NCI-H2029 treated with DMSO at 0.1 percent for 48 hours (cell line): ENCODE data around the gene ATL2.

Source experiments
- DNase-seq: peaks from one replicate; lab custom pipeline; 2025; lab: John Stamatoyannopoulos, UW

The ATL2 gene

DNA sequence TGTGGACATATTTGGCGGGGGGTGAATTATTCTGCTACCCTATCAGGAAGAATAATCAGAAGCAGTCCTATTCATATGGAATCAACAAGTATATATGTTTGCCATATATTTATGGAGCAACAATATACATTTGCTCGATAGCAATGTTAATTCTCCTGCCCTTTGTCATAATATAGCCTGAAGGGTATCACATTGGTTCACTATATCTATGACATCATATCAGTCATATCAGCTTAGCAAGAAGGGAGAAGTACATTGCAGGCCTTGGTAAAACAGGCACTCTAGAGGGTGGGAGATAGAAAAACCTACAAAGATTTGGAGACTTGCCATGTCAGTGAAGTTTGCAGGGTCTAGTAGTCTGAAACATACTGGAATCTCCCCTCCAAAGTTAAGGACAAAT is 128.4 kb downstream of the ATL2 start:
- DNase-seq = no peak

DNA sequence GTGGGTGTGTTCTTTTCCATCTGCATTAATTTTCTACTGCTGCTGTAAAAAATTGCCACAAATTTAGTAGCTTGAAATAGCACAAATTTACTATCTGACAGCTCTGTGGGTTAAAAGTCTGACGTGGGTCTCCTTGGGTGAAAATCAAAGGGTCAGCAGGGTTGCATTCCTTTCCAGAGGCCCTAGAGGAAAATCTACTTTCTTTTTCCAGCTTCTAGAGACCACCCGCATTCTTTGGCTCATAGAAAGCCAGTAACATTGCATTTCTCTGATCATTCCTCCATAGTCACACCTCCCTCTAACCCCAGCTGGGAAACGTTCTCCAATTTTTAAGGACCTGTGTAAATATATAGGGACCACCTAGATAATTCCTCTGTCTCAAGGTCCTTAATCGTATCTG is 128.8 kb downstream of the ATL2 start:
- no peak for DNase-seq

DNA sequence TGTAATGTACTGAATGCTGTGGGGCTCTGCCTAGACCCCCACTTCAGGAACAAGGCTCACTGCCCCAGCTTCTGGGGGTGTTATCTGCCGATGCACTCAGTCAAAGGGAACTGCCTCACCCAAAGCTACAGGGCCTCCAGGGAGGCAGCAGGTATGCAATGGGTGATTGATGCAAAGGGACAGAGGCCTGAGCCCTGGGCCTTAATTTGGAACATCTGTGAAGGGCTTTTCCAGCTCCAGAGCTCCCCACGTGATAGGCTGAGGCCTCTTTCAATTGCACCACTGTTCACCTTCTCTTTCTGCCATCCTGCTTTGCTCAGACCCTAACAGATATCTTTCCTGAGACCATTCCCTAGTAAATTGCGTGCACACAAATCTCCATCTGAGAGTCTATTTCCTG is 131.0 kb downstream of the ATL2 start:
- no peak for DNase-seq

DNA sequence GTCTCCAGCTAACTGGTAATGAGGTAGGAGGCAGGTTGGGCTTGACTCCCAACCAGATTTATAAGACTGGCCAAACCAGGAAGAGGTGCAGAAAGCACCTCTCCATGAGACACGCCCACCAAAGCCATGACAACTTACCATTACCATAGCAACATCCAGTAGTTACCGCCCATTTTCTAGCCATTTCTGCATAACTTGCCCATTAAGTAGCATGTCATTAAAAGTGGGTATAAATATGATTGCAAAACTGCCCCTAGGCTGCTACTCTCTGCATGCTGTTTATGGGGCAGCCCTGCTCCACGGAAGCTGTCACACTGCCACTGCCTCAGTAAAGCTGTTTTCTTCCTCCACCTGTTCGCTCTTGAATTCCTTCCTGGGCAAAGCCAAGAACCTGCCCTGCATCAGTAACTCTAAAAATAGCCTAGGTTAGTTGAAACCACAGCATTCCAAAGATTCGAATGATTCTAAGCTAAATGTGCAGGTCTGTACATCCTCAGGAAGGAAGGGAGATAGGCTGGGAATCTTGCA is 131.9 kb downstream of the ATL2 start:
- no peak for DNase-seq

DNA sequence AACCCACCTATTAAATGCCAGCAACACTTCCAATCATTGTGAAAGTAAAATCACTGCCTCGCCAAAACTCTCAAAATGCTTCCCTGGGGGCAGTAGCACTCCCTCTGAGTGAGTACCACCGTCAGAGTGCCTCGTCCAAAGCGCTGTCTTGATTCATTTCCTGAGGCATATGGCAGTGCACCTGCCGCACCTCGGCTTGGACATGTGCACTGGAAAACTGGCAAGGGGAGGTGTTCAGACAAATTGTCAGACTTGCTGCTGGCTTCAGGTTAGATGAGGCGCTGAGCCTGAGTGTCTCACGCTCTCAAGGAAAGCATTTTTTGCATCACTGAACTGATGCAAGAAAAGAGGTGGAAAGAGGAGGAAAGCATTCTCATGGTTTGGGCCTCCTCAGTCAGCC is 132.8 kb downstream of the ATL2 start:
- DNase-seq = no peak
